MG63 (cell line): ENCODE measurements around the gene CRTAC1. TPM values are rescaled to one million over a fixed set of nuclear protein-coding genes. Genes with fewer than 3 reads are reported as not detected.
A peak's percentile ranks its signal among the peaks of the same experiment; 100 is the strongest.

Experiments used
- DNase-seq: peaks from one replicate; pipeline ENCODE4 v3.0.0-alpha.2; 2020
- H3K27me3 ChIP-seq: fragments of 250-450 bp; sonication (Bioruptor Pico); 2 replicates; pipeline ENCODE4 v1.5.1; 2020; ENCODE audit warnings: mild to moderate bottlenecking, moderate library complexity
- H3K36me3 ChIP-seq: fragments of 250-450 bp; sonication (Bioruptor Pico); 2 replicates; pipeline ENCODE4 v1.5.1; 2020; ENCODE audit warnings: mild to moderate bottlenecking, moderate library complexity
- H3K4me3 ChIP-seq: fragments of 250-450 bp; sonication (Bioruptor Pico); 2 replicates; pipeline ENCODE4 v1.5.1; 2020; ENCODE audit warnings: mild to moderate bottlenecking, moderate library complexity
- H3K9me3 ChIP-seq: fragments of 250-450 bp; sonication (Bioruptor Pico); 2 replicates; pipeline ENCODE4 v1.5.1; 2020; ENCODE audit warnings: mild to moderate bottlenecking, moderate library complexity
- total RNA-seq: library from RNA; depleted of rRNA; stranded (reverse); fragments of >200 nt; shearing (Covaris generic); gene quantifications from 2 replicates; pipeline ENCODE4 v1.2.3, GENCODE V29; 2014; ENCODE audit warnings: low replicate concordance

CRTAC1 gene
- total RNA-seq, 1 experiment from 2014 or later, result not detected

GRCh38 chr10:98038288-98038687, 7.9 kb upstream of the CRTAC1 start:
- H3K9me3 ChIP-seq, result no peaks in the 10 kb centered on the region
- no peak for DNase-seq
- H3K27me3 ChIP-seq, result peaks cover 19% of the 10 kb centered on the region
- H3K36me3 ChIP-seq, result no peaks in the 10 kb centered on the region
- H3K4me3 ChIP-seq, result no peak overlapping the region

GRCh38 chr10:98035599-98035998, 5.2 kb upstream of the CRTAC1 start:
- H3K4me3 ChIP-seq, result no peak overlapping the region
- H3K9me3 ChIP-seq, result no peaks in the 10 kb centered on the region
- no peak for DNase-seq
- H3K36me3 ChIP-seq, result no peaks in the 10 kb centered on the region
- peaks cover 28% of the 10 kb centered on the region for H3K27me3 ChIP-seq

- Histone ChIP-seq H3K9me3 (no peaks in the 10 kb centered on the region), H3K27me3 (peaks cover 42% of the 10 kb centered on the region), H3K36me3 (no peaks in the 10 kb centered on the region), H3K4me3 (no peak overlapping the region)
- DNase-seq, result no peak
These were observed 3.1 kb upstream of the CRTAC1 start for GRCh38 chr10:98033515-98033914.

DNA sequence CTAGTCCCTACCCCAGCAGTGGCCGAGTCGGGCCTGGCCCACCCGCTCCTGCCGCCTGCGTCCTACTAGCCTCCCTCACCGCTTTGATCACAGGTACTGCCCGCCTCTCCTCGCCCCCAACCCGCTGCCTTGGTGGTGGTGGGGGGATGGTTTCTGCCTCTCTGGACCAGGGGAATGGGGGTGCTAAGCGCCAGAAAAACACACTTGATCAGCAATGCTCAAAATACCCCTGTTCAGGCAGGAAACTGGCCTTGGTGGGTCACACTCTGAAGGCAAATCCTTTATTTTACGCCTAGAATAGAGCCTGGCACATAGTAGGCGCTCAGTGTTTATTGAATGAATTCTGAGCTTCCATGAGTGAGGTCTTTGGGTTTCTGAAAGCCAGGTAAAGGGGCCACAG, 1.0 kb upstream of the CRTAC1 start:
- no peaks in the 10 kb centered on the region for H3K36me3 ChIP-seq
- H3K4me3 ChIP-seq, result no peak overlapping the region
- no peak for DNase-seq
- H3K27me3 ChIP-seq, result peaks cover 45% of the 10 kb centered on the region
- H3K9me3 ChIP-seq, result no peaks in the 10 kb centered on the region

GRCh38 chr10:98030991-98031431, 590 bp upstream of the CRTAC1 start:
- Histone ChIP-seq H3K27me3 (peaks cover 45% of the 10 kb centered on the region), H3K4me3 (no peak overlapping the region), H3K36me3 (no peaks in the 10 kb centered on the region), H3K9me3 (no peaks in the 10 kb centered on the region)
- DNase-seq, result no peak

- Histone ChIP-seq H3K36me3 (no peaks in the 10 kb centered on the region), H3K27me3 (peaks cover 38% of the 10 kb centered on the region), H3K4me3 (no peak overlapping the region), H3K9me3 (no peaks in the 10 kb centered on the region)
- peak; percentile 9 for DNase-seq
These were observed 1.0 kb downstream of the CRTAC1 start for GRCh38 chr10:98029149-98030092.

DNA sequence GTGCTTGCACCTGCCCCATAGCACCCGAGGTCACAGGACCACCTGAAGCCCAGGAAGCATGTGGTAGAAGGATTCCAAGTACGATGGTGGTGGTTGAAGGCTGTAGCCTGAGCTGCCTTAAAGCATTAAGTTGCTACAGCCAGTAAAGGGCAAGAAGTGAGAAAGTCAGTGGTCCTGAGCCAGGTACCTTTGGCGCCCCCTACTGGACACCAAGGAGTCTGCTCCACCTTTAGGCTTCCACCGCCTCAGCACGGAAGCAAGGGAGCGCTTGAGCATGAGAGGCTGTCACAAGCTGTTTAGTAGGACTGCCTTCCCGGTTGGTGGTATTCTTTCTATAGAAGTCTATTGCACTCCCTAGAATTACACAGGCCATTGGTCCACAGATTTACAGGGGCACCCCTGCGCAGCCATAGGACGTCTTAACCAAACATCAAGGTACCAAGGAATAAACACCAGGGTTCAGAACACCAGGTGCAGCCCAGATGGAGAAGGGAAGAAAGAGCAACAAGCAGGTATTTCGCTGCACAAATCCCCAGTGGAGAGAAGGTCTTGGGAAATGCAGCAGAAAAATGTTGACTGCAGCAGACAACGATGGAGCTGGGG, 2.2 kb downstream of the CRTAC1 start:
- no peak overlapping the region for H3K4me3 ChIP-seq
- DNase-seq, result peak; percentile 16
- H3K9me3 ChIP-seq, result no peaks in the 10 kb centered on the region
- H3K27me3 ChIP-seq, result peaks cover 37% of the 10 kb centered on the region
- H3K36me3 ChIP-seq, result no peaks in the 10 kb centered on the region

DNA sequence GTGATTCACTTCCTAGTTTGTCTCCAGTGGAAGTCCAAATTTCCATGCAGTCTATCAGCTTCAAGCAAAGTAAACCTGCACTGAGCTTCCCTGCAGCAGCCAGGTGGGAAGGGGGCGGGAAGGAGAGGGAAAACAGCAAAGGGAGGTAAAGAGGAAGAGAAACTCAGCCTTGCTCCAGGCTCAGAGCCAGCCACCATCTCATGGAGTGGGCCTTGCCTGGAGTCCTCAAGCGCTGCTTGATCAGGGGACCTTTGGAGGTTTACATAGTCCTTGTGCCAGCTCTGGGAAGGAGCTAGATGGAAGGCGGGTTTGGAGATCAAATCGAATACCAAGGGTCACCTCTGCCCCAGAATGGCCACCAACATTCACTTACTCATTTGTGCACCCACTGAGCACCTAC, 7.4 kb downstream of the CRTAC1 start:
- H3K9me3 ChIP-seq, result no peaks in the 10 kb centered on the region
- peaks cover 2% of the 10 kb centered on the region; the same call in 1 of the 2 replicates for H3K27me3 ChIP-seq
- no peak overlapping the region for H3K4me3 ChIP-seq
- DNase-seq, result no peak
- H3K36me3 ChIP-seq, result no peaks in the 10 kb centered on the region

GRCh38 chr10:98020784-98021183, 9.6 kb downstream of the CRTAC1 start:
- H3K9me3 ChIP-seq, result no peaks in the 10 kb centered on the region
- no peak for DNase-seq
- H3K27me3 ChIP-seq, result peaks cover 6% of the 10 kb centered on the region; the same call in 1 of the 2 replicates
- no peak overlapping the region for H3K4me3 ChIP-seq
- no peaks in the 10 kb centered on the region for H3K36me3 ChIP-seq

GRCh38 chr10:98020254-98020653, 10.2 kb downstream of the CRTAC1 start:
- no peak for DNase-seq
- Histone ChIP-seq H3K4me3 (no peak overlapping the region), H3K27me3 (peaks cover 6% of the 10 kb centered on the region; the same call in 1 of the 2 replicates), H3K36me3 (no peaks in the 10 kb centered on the region), H3K9me3 (no peaks in the 10 kb centered on the region)

DNA sequence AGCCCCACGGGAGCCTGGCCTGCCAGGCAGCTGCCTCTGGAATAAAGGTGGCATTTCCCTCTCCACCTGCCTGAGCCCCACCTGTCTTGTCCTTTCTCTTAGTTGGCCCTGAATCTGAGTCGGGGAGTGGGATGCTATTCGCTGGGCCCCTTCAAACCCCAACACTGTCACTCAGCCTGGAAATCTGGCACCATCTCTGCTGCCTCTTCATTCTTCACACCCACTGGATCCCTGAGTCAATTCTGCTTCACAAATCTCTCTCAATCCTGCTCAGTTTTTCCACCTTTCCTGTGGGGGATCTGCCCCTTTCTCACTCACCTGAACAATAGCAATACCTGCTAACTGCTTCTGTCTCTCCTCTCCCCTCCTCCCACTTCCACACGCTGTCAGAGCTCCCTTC, 10.6 kb downstream of the CRTAC1 start:
- Histone ChIP-seq H3K36me3 (no peaks in the 10 kb centered on the region), H3K27me3 (peaks cover 4% of the 10 kb centered on the region; the same call in 1 of the 2 replicates), H3K9me3 (no peaks in the 10 kb centered on the region), H3K4me3 (no peak overlapping the region)
- DNase-seq, result no peak

DNA sequence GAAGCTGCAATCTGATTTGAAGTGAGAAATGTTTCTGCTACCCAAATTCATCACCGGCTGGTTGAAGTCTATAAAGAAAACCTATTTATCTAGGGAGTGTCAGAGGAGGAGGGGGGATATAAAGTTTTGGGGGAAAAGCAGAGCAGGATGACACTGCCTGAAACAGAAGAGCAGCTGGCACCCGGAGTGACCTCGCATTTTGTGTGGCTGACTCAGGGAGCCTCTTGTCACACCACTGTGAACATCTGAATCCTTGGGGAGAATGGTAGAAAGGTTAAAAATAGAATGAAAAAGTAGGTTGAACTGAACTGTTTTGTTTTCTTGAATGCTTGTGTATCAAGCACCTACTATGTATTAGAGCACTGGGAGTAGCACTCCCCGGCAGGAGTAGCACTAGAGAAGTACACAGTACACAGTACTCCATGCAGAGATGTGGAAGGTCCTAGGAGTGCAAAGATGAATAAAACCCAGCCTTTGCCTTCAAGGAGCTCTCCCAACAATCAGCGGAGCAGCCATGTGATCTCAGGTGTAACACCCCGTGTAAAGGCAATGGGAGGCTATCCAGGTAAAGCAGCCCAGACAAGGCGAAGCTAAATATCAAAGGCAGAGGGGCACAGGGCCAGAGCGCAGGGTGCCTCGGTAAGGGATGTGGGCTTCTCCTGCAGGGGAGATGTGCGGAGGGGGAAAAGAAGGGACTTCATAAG, 13.5 kb downstream of the CRTAC1 start:
- Histone ChIP-seq H3K27me3 (peaks cover 4% of the 10 kb centered on the region; the same call in 1 of the 2 replicates), H3K36me3 (no peaks in the 10 kb centered on the region), H3K4me3 (no peak overlapping the region), H3K9me3 (no peaks in the 10 kb centered on the region)
- no peak for DNase-seq

DNA sequence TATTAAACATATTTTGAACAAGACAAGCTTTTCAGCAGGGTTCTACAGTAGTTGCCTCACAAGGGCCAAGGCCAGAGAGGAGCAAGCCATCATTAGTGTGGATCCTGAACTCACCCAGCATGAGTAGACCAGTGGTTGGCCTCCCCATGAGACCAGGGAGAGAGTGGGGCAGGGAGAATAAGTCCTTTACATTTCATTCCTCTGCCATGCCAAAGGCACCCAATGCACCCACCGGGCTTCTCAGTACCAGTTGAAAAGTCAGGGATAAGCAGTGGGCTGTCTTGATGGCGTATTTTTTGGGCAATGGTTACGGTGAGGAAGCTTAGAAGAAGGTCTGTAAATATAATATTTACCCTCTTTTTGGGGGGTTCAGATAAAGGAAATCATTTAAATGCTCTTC, 16.6 kb downstream of the CRTAC1 start:
- no peak for DNase-seq
- Histone ChIP-seq H3K27me3 (peaks cover 8% of the 10 kb centered on the region; the same call in 1 of the 2 replicates), H3K36me3 (no peaks in the 10 kb centered on the region), H3K4me3 (no peak overlapping the region), H3K9me3 (no peaks in the 10 kb centered on the region)

GRCh38 chr10:98013122-98013521, 17.3 kb downstream of the CRTAC1 start:
- no peak for DNase-seq
- Histone ChIP-seq H3K36me3 (no peaks in the 10 kb centered on the region), H3K4me3 (no peak overlapping the region), H3K9me3 (no peaks in the 10 kb centered on the region), H3K27me3 (peaks cover 8% of the 10 kb centered on the region; the same call in 1 of the 2 replicates)

DNA sequence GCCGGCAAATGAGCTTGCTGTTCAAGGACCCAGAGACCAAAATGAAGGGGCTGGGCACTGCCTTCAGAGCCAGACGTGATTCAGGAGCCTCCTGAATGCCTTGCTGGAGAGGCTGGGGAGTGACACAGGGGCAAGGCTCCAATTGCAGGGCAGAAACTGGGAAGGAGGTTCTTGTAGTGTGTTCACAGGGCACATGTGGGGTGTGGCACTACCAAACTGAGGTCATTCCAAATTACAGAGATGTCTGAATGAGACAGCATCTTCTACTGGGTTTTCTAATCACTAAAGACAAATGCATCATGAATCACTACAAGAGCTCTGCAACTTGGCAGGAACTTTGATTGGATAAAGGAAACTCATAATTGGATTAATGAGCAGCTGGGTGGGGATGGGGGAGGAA, 17.8 kb downstream of the CRTAC1 start:
- Histone ChIP-seq H3K4me3 (no peak overlapping the region), H3K36me3 (no peaks in the 10 kb centered on the region), H3K9me3 (no peaks in the 10 kb centered on the region), H3K27me3 (peaks cover 8% of the 10 kb centered on the region; the same call in 1 of the 2 replicates)
- no peak for DNase-seq

GRCh38 chr10:98010939-98011685, 19.3 kb downstream of the CRTAC1 start:
- H3K36me3 ChIP-seq, result no peaks in the 10 kb centered on the region
- no peak overlapping the region for H3K4me3 ChIP-seq
- no peaks in the 10 kb centered on the region for H3K9me3 ChIP-seq
- peaks cover 6% of the 10 kb centered on the region; the same call in 1 of the 2 replicates for H3K27me3 ChIP-seq
- DNase-seq, result no peak
